GM15510 (cell line): ENCODE results near the gene MT3.

ENCODE experiments used
- POLR2A ChIP-seq: IDR thresholded peaks from 3 replicates; pipeline ENCODE4 v1.6.1; 2011; ENCODE audit warnings: borderline replicate concordance; ENCODE audit not compliant: insufficient read length; ENCODE audit errors: extremely low read depth

Gene MT3

GRCh38 chr16:56630134-56630533, 40.8 kb downstream of the MT3 start:
- no peak for TF ChIP-seq POLR2A

GRCh38 chr16:56631197-56631596, 41.9 kb downstream of the MT3 start:
- no peak for TF ChIP-seq POLR2A

GRCh38 chr16:56631832-56632155, 42.5 kb downstream of the MT3 start:
- TF ChIP-seq POLR2A: no peak

- no peak for TF ChIP-seq POLR2A
These were observed 43.0 kb downstream of the MT3 start, which contains the start of gene MT1M for GRCh38 chr16:56632156-56632847. Gene MT1M, plus strand, starts transcription at chr16:56632659. Its CDS starts 73 bp downstream, at chr16:56632732.

GRCh38 chr16:56632848-56633365, 43.6 kb downstream of the MT3 start:
- no peak for TF ChIP-seq POLR2A

- TF ChIP-seq POLR2A: no peak
These were observed 44.2 kb downstream of the MT3 start for GRCh38 chr16:56633535-56633934.

- TF ChIP-seq POLR2A: no peak
These were observed 45.5 kb downstream of the MT3 start for GRCh38 chr16:56634715-56635440.

- TF ChIP-seq POLR2A: no peak
These were observed 46.2 kb downstream of the MT3 start for GRCh38 chr16:56635441-56635967.

GRCh38 chr16:56636616-56637413, 47.5 kb downstream of the MT3 start:
- TF ChIP-seq POLR2A: no peak

DNA sequence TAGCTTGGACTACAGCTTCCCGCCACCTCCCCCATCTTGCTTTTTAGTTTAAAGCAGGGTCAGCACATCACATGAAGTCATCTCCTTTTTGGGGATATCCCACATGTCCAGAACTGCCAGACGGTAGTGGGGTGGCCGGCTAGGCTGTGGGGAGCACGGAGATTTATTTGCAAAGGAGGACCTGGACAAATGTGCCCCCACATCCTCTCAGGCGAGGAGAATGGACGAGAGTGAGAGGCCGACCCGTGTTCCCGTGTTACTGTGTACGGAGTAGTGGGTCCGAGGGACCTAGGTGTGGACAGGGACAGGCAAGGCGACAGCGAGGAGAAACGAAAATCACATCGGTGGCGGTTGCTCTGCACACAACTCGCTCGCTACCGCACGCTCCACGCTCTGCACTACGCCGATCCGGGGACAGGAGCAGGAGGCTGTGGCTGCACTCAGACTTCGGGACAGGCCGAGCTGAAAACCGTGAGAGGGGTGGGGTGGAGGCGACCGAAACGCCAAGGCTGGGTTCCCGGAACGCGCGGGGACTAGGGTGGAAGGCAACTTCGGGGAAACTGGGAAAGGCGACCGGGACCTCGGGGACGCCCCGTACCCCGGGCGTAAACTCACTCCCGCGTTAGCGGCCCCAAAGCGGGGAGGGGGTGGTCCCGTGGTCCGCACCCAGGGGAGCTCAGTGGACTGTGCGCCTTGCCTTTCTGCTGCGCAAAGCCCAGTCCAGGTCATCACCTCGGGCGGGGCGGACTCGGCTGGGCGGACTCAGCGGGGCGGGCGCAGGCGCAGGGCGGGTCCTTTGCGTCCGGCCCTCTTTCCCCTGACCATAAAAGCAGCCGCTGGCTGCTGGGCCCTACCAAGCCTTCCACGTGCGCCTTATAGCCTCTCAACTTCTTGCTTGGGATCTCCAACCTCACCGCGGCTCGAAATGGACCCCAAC, 48.8 kb downstream of the MT3 start, which contains the start of gene MT1A:
TSS of gene MT1A (plus strand) at position 853 of the 937 bp plus-strand sequence. CDS start at position 926, 73 bp downstream.
- TF ChIP-seq POLR2A: no peak

GRCh38 chr16:56639045-56639444, 49.7 kb downstream of the MT3 start:
- no peak for TF ChIP-seq POLR2A

DNA sequence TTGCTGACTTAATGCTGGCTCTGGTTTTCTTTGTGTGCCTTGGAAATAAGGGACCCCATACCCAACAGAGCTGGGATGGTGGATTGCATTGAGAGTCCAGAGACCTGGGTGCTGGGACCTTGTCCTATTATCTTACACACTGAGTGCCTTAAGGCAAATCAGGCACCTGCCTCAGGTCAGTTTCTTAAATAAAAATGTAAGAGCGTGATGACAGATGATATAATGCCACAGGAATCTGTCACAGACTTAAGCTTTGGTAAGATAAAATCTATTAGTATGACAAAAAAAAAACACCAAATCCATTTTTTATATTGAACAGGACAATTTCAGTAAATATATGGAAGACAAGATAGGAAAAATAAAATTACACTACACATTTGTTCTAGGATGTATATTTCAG, 50.7 kb downstream of the MT3 start:
- TF ChIP-seq POLR2A: no peak
